GM19035 (cell line): Measurements from ENCODE around the gene HEXD.
"Not testable (repeated sequence)": the region's sequence is repeated elsewhere in the genome, so short reads cannot be mapped to it uniquely, and the experiment has no call there.

ENCODE experiments used
- ATAC-seq: cut with Tn5 transposase; IDR thresholded peaks from one replicate; pipeline ENCODE4 v1.9.1; 2021; ENCODE audit not compliant: unreplicated experiment

The HEXD gene

DNA sequence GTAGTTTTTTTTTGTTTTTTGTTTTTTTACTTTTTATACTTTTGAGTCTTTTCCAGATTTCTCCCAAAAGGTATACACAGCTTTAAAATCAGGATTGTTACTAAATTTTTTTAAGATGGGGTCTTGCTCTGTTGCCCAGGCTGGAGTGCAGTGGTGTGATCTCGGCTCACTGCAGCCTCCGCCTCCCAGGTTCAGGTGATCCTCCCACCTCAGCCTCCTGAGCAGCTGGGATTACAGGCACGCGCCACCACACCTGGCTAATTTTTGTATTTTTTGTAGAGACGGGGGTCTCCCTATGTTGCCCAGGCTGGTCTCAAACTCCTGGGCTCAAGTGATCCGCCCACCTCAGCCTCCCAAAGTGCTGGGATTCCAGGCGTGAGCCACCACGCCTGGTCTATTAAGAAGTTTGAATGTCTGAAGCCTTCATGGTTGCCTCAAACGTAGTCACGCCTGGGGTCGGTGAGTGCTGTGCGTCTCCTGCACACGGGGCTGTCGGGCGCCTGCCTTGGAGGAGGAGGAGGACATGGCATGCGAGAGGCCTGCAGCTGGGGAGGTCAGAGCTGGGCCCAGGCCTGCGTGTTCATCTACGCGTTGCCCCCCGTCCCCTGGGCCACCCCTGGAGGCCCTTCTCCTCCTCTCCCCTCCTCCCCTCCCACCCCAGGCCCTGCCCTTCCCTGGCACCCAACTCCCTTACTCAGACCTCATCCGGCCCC is 35.8 kb upstream of the HEXD start:
- not testable (repeated sequence) for ATAC-seq

DNA sequence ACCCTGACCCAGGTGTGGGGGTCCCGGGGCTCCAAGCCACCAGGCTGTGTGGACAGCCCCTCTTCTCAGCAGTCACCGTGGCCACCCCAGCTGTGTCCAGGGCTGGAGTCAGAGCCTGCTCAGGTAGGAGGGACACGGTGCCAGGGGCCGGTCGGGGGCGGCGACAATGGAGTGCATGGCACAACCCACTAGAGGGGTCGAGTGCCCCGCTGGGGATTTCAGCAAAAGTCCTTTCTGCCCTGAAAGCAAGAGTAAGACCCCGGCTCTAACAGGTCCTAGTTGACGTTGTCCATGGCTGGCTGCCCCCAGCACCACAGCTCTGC is 35.3 kb upstream of the HEXD start:
- ATAC-seq: no peak

DNA sequence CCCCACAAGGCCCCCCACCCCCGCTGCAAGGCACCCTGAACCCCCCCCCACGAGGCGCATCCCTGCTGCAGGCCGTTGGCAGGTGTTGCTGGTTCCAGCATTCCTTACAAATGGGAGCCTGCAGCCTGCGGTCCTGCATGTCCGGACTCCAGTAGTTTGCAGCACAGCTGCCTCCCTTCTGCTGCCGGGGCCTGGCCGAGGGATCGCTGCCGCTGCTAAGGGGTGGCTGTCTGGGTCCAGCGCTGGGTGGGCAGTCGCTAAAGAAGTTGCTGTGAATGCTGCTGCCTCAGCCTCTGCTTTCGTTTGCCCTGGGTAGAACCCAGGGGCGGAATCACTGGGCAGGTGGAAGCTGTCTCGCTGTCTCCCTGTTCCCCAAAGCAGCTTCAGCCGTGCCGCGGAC is 34.7 kb upstream of the HEXD start:
- no peak for ATAC-seq

DNA sequence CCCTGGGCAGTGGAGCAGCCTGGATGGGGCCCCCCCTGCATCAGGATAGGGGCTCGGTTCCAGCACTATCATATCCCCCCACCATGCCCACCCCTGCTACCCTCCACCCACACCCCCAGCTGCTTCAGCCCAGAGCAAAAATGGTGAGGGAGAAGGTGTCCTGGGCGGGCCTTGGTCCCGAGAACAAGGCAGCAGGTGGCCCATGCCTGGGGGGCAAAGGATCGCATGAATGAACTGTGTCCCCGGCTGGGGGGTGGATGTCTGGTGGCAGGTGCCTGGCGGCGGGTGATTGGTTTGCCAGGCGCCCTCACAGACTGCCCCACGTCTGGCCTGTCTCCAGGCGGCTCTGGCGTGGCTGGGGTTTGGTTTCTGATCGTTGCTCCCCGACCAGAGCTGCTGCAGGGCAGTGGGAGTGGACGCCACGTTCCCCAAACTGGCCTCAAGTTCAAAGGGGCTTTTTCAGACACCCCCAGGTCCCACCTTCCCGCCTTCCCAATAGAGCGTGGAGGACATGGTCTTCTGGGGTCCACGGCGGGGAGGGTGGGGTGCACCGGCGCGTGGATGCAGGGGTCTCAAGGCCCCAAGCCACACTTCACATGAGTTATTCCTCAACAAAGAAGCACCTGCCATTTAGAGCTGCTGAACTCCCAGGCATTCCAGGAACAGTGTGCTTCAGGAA is 34.0 kb upstream of the HEXD start:
- ATAC-seq: no peak

DNA sequence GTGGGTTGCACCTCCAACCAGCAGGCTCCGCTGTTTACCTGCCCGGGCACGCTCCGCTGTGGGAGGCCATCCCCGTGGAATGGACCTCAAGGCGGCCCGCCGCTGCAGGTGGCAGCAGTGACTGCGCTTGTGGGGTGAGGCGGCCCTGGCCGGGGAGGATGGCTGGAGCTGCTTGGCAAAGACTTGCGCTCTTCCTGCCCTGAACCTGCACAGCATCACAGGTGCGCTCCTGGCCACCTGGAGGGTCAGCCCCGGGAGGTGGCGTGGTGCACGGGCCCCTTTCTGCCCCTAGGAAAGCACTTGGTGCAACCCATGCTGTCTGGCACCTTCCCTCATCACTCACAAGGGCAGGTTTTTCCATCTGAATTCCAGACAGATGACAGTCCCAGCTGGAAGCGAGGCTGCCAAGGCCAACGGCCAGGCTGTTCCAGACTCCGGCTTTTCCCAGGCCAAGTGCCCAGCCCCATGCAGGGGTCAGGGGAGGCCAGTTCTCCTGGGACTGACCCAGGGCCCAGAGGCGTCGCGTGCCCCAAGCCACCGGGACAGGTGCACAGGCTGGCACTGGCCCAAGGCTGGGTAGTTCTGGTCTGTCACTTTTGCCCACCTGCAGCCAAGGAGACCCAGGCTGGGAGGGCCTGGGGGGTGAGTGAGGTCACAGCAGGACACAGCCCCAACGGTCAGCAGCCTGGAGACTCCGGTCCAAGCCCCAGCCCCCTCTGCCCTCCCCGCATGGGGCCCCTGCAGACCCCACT is 33.2 kb upstream of the HEXD start:
- ATAC-seq: no peak

DNA sequence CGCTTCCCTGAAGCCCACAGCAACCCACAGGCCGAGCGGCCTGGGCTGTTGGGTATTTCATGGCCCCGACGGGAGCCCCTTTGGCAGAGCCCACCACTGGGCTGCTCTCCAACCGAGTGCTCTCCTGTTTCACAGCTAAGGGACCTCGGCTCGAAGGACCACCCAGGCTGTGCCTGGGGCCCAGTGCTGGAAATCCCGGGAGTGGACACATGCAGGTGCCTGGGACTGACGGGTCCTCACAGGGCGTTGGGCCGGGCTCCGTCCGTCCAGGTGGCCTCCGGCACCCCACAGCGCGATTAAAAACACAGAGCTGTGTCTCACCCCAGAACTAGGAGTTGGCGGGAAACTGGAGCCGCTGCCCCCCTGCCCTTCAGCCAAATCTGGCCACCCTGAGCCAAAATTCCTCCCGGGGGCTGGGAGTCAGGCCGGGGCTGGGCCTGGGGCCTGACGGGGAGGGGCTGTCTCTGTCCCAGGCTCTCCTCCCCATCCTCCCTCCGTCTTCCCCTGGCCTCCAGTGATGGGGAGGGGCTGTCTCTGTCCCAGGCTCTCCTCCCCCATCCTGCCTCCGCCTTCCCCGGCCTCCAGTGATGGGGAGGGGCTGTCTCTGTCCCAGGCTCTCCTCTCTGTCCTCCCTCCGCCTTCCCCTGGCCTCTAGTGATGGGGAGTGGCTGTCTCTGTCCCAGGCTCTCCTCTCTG is 32.4 kb upstream of the HEXD start:
- no peak for ATAC-seq

DNA sequence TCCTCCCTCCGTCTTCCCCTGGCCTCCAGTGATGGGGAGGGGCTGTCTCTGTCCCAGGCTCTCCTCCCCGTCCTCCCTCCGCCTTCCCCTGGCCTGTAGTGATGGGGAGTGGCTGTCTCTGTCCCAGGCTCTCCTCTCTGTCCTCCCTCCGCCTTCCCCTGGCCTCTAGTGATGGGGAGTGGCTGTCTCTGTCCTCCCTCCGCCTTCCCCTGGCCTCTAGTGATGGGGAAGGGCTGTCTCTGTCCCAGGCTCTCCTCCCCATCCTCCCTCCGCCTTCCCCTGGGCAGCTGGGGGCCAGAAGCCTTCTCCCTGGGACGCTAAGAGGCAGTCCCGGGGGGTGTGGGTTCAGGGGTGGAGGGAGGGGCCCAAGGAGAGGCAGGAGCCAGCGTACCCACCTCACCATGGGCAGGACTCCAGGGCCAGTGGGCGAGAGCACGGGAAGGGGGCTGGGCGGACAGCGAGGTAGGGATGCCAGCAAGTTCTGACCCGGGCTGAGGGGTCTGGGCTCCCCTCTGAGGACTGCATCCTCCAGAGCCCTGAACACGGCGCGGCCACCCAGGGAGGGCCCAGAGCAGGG is 31.8 kb upstream of the HEXD start:
- no peak for ATAC-seq

DNA sequence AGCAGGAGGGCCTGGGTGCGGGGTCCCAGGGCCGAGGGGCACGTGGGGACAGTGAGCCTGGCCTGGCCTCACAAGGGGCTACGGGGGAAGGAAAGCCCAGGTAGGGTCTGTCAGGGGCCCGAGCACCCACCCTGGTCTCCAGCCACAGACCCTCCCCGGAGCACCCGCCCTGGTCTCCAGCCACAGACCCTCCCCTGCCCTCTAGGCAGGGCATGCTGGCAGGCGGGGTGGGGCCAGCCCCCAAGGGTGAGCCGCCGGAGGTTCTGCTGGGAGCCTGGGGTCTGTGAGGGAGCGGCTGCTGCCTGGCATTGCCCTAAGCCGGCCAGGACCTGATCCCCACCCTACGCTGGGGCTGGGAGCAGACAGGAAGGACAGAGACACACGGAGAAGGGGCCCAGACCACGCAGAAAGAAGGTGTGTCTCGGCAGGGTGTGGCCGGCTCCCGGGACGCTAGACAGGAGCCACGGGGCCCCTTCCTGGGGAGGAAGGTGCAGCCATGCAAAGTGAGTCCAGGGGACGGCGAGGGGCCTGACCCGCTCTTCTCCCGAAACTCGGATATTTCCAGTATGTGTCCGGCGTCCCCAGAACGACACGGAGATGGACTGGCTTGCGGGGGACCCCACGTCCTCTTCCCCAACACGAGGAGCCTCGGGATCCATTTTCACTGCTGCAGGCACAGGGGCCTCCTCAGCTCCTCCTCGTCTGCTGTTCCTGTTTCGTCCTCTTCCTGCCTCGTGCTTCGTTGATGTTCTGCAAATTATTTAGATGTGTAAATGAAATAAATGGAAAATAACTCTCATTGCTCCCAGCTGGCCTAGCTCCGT is 31.1 kb upstream of the HEXD start:
- no peak for ATAC-seq

DNA sequence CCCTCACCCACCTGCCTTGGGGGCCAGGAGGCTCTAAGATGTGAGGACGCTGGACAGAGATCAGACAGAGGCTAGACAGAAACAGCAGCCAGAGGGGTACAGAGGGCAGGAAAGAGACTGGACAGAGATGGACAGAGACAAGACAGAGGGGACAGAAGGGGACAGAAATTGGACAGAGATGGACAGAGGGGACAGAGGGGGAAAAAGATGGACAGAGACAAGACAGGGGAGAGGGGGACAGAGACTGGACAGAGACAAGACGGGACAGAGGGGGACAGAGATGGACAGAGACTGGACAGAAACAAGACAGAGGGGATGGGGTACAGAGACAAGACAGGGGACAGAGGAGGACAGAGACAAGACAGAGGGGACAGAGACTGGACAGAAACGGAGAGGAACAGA is 30.4 kb upstream of the HEXD start:
- no peak for ATAC-seq

DNA sequence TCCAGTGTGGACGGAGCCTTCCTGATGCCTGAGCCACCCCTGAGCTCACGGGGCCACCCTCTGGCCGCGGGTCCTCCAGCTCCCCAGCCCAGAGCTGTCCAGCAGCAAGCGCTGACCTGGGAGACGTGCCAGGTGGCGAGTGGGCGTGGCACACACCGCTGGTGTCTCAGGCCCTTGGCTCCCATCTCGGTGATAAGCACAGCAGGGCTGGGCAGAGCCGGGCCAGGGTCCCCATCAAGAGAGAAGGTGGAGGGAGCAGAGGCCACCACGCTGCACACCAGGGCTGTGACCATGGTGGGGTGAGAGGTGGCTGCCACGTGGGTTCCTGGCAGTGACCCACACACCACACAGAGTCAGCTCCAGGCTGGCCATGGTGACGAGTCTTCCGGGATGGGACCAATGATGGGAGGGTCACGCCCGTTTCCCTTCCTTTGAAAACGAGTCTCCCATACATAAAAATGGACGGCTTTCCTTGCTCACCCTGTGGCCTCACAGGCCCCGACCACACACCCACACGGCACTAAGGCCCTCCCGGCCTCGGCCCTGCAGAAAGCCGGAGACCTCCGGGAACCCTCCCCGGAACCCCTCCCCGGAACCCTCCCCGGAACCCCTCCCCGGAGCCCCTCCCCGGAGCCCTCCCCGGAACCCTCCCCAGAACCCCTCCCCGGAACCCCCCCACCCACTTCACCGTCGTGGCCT is 29.8 kb upstream of the HEXD start:
- ATAC-seq: no peak

DNA sequence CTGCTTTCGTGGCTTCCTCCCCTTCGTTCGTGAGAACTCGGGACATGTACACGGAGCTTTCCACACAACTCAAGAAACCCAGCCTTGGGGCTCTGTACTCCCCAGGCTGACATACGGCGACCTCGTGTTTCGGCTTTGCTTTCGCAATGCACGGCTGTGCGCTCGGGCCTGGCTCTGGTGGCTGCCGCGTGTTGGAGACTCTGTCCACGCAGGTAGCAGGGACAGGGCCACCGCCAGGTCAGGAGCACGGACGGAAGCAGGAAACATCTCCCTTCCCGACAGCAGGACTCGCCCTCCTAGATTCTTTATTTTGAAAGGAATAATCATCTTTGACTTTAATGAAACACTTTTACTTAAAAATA is 29.2 kb upstream of the HEXD start:
- no peak for ATAC-seq

DNA sequence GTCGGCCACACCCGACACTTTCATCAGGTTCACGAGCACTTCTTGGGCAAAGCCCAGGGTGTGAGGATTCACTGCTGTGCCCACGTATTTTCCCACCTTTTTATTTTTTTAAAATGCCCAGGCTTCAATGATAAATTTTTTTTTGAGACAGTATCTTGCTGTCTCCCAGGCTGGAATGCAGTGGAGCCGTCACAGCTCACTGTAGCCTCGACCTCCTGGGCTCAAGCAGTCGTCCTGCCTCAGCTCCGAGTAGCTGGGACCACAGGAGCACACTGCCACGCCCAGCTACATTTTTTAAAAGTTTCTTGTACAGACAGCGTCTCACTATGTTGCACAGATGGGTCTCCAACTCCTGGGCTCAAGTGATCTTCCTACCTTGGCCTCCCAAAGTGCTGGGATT is 28.8 kb upstream of the HEXD start:
- ATAC-seq: no peak

DNA sequence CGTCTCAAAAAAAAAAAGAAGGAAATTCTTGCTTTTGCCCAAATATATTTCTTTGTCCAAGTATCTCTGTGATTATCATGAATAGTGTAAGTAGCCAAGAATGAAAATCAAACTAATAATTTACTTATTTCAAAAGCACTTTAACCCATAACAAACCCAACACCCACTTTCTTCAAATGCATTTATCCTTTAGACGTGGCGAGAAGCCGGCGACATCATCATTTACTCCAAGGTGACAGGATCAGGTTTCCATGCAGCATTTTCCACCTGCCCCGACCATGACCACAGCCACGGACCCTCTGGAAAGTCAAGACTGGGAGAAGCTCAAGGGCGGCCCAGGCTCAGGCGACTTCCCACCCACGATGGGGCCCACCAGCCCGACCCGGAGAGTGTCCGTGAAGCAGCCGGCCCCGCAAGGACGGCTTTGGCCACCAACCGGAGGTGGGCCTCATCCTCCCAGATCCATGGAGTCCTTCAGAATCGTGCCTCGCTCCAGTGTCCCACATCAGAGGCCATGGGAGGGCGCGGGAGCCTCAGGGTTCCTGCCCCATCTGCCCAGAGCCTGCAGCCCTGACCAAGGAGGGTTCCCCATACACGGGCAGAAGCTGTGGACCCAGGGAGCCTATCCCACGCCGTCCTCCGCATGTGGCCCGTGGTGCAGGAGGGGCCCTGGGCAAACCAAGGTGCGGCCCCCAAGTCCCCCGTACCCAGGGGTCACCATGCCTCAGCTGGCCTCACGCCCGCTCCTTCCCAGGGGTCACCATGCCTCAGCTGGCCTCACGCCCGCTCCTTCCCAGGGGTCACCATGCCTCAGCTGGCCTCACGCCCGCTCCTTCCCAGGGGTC is 27.9 kb upstream of the HEXD start:
- ATAC-seq: no peak

DNA sequence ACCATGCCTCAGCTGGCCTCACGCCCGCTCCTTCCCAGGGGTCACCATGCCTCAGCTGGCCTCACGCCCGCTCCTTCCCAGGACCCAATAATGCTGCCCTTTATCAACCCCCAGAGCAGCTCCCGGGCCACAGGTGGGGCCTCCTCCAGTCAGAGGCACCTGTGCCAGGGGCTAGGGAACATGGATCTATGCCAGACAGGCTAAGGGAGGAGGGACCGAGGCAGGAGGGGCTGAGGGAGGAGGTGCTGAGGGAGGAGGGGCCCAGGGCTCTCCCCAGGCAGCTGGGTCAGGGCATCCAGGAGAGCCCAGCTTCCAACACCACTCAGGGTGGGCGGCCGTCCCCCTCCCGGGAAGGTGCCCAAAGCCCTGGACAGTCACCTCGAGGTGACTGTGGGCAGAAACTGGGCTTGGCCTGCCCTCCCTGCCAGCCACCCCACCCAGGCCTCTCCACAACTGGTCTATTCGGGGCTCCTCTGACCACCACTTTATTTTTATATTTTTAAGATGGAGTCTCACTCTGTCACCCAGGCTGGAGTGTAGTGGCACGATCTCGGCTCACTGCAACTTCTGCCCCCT is 27.2 kb upstream of the HEXD start:
- no peak for ATAC-seq

DNA sequence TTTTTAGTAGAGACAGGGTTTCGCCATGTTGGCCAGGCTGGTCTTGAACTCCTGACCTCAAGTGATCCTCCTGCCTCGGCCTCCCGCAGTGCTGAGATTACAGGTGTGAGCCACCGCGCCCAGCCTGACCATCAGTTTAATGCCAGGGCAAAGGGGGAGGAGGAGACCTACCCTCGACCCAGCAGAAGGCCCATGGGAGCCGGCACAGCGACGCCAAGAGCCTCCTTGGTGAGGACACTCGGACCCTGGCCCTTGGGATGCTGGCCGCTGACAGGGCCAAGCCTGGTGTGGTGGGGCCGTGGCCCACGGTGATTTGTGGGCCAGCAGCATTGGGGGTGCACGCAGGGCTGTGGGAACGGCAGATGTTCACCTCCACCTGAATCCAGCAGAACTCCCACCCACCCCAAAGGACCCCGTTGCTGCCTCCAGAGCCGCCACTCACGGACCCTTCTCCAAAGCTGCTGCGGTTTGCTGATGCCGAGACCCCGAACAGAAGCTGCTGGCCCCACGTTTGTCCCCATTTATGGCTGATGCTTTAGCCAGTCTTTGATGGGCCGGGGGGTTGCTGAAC is 26.6 kb upstream of the HEXD start:
- no peak for ATAC-seq

DNA sequence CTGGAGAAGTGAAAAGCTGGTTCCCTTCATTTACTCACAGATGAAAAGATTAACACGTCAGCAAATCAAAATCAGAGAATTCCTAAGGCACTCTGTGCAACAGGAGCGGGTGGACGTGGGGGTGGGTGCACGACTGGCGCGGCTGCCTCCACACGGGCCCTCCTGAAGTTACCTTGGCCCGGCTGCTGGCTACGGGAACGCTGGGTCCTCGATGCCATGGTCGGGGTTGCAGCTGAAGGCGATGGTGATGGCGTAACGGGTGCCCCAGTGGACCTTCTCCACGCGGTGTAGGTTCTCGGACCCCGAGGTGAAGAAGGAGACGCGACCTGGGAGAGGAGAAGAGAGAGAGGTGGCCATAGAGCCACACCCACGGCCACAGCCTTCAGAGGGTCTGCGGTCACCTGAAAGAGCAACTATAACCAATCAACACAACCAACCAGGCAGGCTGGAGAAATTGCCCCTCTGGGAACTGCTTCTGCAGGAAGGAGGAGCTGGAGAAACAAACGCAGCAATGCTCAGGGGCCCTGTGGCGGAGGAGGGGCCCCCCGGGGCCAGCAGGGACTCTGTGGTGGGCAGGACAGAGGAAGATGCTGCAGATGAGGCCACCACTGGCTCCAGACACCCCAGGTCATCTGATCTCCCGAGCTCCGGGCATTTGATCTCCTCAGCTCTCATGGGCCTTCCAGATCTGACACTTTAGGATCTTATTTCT is 25.8 kb upstream of the HEXD start:
- ATAC-seq: no peak

DNA sequence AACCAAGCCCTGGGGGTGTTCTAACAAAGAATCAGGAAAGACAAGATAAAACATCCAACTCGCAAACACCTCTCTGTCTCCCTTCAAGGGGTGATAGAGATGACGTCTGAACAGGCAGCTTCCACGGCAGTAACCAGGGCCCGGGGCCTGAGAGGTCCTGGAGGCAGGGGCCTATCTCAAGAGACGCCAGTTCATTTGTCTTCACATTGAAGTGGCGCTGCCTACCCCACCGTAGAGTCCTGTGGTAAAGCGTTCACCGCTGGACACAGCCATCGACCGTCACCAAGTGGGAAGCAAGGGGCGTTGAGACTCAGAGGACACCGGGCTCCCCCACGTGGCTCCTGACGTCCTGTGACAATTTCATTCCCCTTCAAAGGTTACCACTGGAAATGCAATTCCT is 25.2 kb upstream of the HEXD start:
- no peak for ATAC-seq

DNA sequence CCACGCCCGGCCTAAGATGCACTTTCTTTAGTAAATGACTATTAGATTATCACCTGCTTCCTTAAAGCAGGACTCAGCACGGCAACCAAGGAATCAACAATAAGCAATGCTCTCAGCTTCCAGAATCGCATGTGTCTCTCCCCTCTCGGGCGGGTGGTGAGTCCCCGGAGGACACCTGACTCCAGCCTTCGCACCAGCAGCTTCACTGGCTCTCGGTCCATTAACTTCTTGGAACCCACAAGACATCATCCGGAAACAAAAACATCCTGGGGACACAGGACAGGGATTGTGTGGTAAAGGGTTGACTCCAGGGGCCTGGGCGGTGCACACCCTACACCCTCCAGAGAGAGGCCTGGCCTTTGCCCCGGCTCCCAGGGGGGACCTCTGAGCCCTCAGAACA is 23.9 kb upstream of the HEXD start:
- ATAC-seq: no peak
